Erythroblast (primary cell): ENCODE results near the gene ETS1.

Experiments used
- GATA1 ChIP-seq: IDR thresholded peaks from 2 replicates; pipeline ENCODE4 v1.6.1; 2011; ENCODE audit warnings: low read depth, mild to moderate bottlenecking, control low read depth, low read length, moderate library complexity
- POLR2A ChIP-seq: IDR thresholded peaks from 2 replicates; pipeline ENCODE4 v1.6.1; 2011; ENCODE audit warnings: mild to moderate bottlenecking, low read length

GRCh38 chr11:128586689-128587088, 669 bp downstream of the ETS1 start:
- no peak for TF ChIP-seq POLR2A
- TF ChIP-seq GATA1 = no peak
